ENCODE results near the gene LRP5.

The LRP5 gene

GRCh38 chr11:68361702-68362101, 49.3 kb downstream of the LRP5 start:
- H2BK120ac ChIP-seq (ENCODE audit: low read depth, low read length), result no peak overlapping the region
- no peak for DNase-seq
- H3K4me3 ChIP-seq (ENCODE audit: insufficient read depth in 1 of 2, low read depth in 1 of 2, low read length in 2 of 2), result no peak overlapping the region
- no peak overlapping the region for H4K8ac ChIP-seq (ENCODE audit: low read length)
- no peak overlapping the region for H4K91ac ChIP-seq (ENCODE audit: low read length)
- H2AK5ac ChIP-seq (ENCODE audit: low read length, severe bottlenecking), result no peak overlapping the region
- no peak overlapping the region for H2BK5ac ChIP-seq (ENCODE audit: low read depth, low read length, poor library complexity, severe bottlenecking)
- no peaks in the 10 kb centered on the region for H3K27me3 ChIP-seq (ENCODE audit: control insufficient read depth in 1 of 2, insufficient read depth in 1 of 2, low read length in 2 of 2)
- no peak overlapping the region for H3K27ac ChIP-seq (ENCODE audit: low read length, poor library complexity, severe bottlenecking)
- H3K9ac ChIP-seq (ENCODE audit: low read length), result no peak overlapping the region
- no peak overlapping the region for H3K18ac ChIP-seq (ENCODE audit: low read depth in 1 of 2, low read length in 2 of 2)
- no peak overlapping the region for H3K4ac ChIP-seq (ENCODE audit: low read depth in 1 of 2, low read length in 2 of 2)
- peaks cover 13 to 45% of the 10 kb centered on the region in 2 experiments for H3K36me3 ChIP-seq (ENCODE audit: control insufficient read depth in 1 of 2, insufficient read depth in 2 of 2, low read depth in 1 of 2, low read length in 2 of 2)
- H3K4me2 ChIP-seq (ENCODE audit: low read length, poor library complexity, severe bottlenecking), result no peak overlapping the region
- peaks cover 9% of the 10 kb centered on the region for H3K9me3 ChIP-seq (ENCODE audit: control insufficient read depth, low read length)
- H3K14ac ChIP-seq (ENCODE audit: low read length in 2 of 2), result no peak overlapping the region
- peaks cover 21% of the 10 kb centered on the region for H3K79me1 ChIP-seq (replicated peaks; ENCODE audit: low read length, poor library complexity, severe bottlenecking)
- H3K23ac ChIP-seq (ENCODE audit: low read length in 2 of 2), result no peak overlapping the region
- H2BK12ac ChIP-seq (ENCODE audit: low read length in 2 of 2), result no peak overlapping the region
- no peak overlapping the region for H2BK15ac ChIP-seq (ENCODE audit: low read depth, poor library complexity, severe bottlenecking)
- WGBS, result 97% methylated on average over 8 of the region's 8 CpGs
- H3K4me1 ChIP-seq (ENCODE audit: control insufficient read depth, insufficient read depth, low read depth, low read length), result peaks cover 12% of the 10 kb centered on the region
- no peak overlapping the region for H2AFZ ChIP-seq (ENCODE audit: low read depth, low read length)

GRCh38 chr11:68362801-68363379, 50.5 kb downstream of the LRP5 start:
- Histone ChIP-seq H3K27me3 (ENCODE audit: control insufficient read depth in 1 of 2, insufficient read depth in 1 of 2, low read length in 2 of 2) (no peaks in the 10 kb centered on the region), H3K79me1 (replicated peaks; ENCODE audit: low read length, poor library complexity, severe bottlenecking) (peaks cover 19% of the 10 kb centered on the region), H3K4me2 (ENCODE audit: low read length, poor library complexity, severe bottlenecking) (no peak overlapping the region), H3K23ac (ENCODE audit: low read length in 2 of 2) (no peak overlapping the region), H3K36me3 (ENCODE audit: control insufficient read depth in 1 of 2, insufficient read depth in 2 of 2, low read depth in 1 of 2, low read length in 2 of 2) (peaks cover 14 to 51% of the 10 kb centered on the region in 2 experiments), H2BK15ac (ENCODE audit: low read depth, poor library complexity, severe bottlenecking) (no peak overlapping the region), H4K91ac (ENCODE audit: low read length) (no peak overlapping the region), H2BK120ac (ENCODE audit: low read depth, low read length) (no peak overlapping the region), H3K27ac (ENCODE audit: low read length, poor library complexity, severe bottlenecking) (no peak overlapping the region), H3K18ac (ENCODE audit: low read depth in 1 of 2, low read length in 2 of 2) (no peak overlapping the region), H3K9ac (ENCODE audit: low read length) (no peak overlapping the region), H3K9me3 (ENCODE audit: control insufficient read depth, low read length) (peaks cover 9% of the 10 kb centered on the region), H2BK5ac (ENCODE audit: low read depth, low read length, poor library complexity, severe bottlenecking) (no peak overlapping the region), H3K4me3 (ENCODE audit: insufficient read depth in 1 of 2, low read depth in 1 of 2, low read length in 2 of 2) (no peak overlapping the region), H3K4ac (ENCODE audit: low read depth in 1 of 2, low read length in 2 of 2) (no peak overlapping the region), H2AFZ (ENCODE audit: low read depth, low read length) (no peak overlapping the region), H2AK5ac (ENCODE audit: low read length, severe bottlenecking) (no peak overlapping the region), H3K4me1 (ENCODE audit: control insufficient read depth, insufficient read depth, low read depth, low read length) (peaks cover 8% of the 10 kb centered on the region), H3K14ac (ENCODE audit: low read length in 2 of 2) (no peak overlapping the region), H4K8ac (ENCODE audit: low read length) (no peak overlapping the region), H2BK12ac (ENCODE audit: low read length in 2 of 2) (no peak overlapping the region)
- WGBS, result 97% methylated on average over 15 of the region's 15 CpGs
- no peak for DNase-seq

- H2BK5ac ChIP-seq (ENCODE audit: low read depth, low read length, poor library complexity, severe bottlenecking), result no peak overlapping the region
- peaks cover 16 to 53% of the 10 kb centered on the region in 2 experiments for H3K36me3 ChIP-seq (ENCODE audit: control insufficient read depth in 1 of 2, insufficient read depth in 2 of 2, low read depth in 1 of 2, low read length in 2 of 2)
- H3K4me3 ChIP-seq (ENCODE audit: insufficient read depth in 1 of 2, low read depth in 1 of 2, low read length in 2 of 2), result no peak overlapping the region
- WGBS, result over 99% methylated on average over 7 of the region's 20 CpGs
- peaks cover 3% of the 10 kb centered on the region for H3K4me1 ChIP-seq (ENCODE audit: control insufficient read depth, insufficient read depth, low read depth, low read length)
- no peak overlapping the region for H2BK120ac ChIP-seq (ENCODE audit: low read depth, low read length)
- H3K9me3 ChIP-seq (ENCODE audit: control insufficient read depth, low read length), result peaks cover 8% of the 10 kb centered on the region
- H3K4ac ChIP-seq (ENCODE audit: low read depth in 1 of 2, low read length in 2 of 2), result no peak overlapping the region
- H3K18ac ChIP-seq (ENCODE audit: low read depth in 1 of 2, low read length in 2 of 2), result no peak overlapping the region
- no peak overlapping the region for H3K27ac ChIP-seq (ENCODE audit: low read length, poor library complexity, severe bottlenecking)
- no peak overlapping the region for H3K14ac ChIP-seq (ENCODE audit: low read length in 2 of 2)
- H3K27me3 ChIP-seq (ENCODE audit: control insufficient read depth in 1 of 2, insufficient read depth in 1 of 2, low read length in 2 of 2), result no peaks in the 10 kb centered on the region
- H2AFZ ChIP-seq (ENCODE audit: low read depth, low read length), result no peak overlapping the region
- no peak overlapping the region for H2BK12ac ChIP-seq (ENCODE audit: low read length in 2 of 2)
- H2AK5ac ChIP-seq (ENCODE audit: low read length, severe bottlenecking), result no peak overlapping the region
- no peak overlapping the region for H4K91ac ChIP-seq (ENCODE audit: low read length)
- no peak for DNase-seq
- H3K23ac ChIP-seq (ENCODE audit: low read length in 2 of 2), result no peak overlapping the region
- peaks cover 23% of the 10 kb centered on the region for H3K79me1 ChIP-seq (replicated peaks; ENCODE audit: low read length, poor library complexity, severe bottlenecking)
- H4K8ac ChIP-seq (ENCODE audit: low read length), result no peak overlapping the region
- H3K4me2 ChIP-seq (ENCODE audit: low read length, poor library complexity, severe bottlenecking), result no peak overlapping the region
- H2BK15ac ChIP-seq (ENCODE audit: low read depth, poor library complexity, severe bottlenecking), result no peak overlapping the region
- H3K9ac ChIP-seq (ENCODE audit: low read length), result no peak overlapping the region
Observed at GRCh38 chr11:68363776-68364175, 51.4 kb downstream of the LRP5 start.

GRCh38 chr11:68364581-68364980, 52.2 kb downstream of the LRP5 start:
- Histone ChIP-seq H2BK120ac (ENCODE audit: low read depth, low read length) (no peak overlapping the region), H3K27me3 (ENCODE audit: control insufficient read depth in 1 of 2, insufficient read depth in 1 of 2, low read length in 2 of 2) (no peaks in the 10 kb centered on the region), H3K4me2 (ENCODE audit: low read length, poor library complexity, severe bottlenecking) (no peak overlapping the region), H3K4me3 (ENCODE audit: insufficient read depth in 1 of 2, low read depth in 1 of 2, low read length in 2 of 2) (no peak overlapping the region), H2BK5ac (ENCODE audit: low read depth, low read length, poor library complexity, severe bottlenecking) (no peak overlapping the region), H3K4ac (ENCODE audit: low read depth in 1 of 2, low read length in 2 of 2) (no peak overlapping the region), H2AFZ (ENCODE audit: low read depth, low read length) (no peak overlapping the region), H2BK12ac (ENCODE audit: low read length in 2 of 2) (no peak overlapping the region), H2AK5ac (ENCODE audit: low read length, severe bottlenecking) (no peak overlapping the region), H4K91ac (ENCODE audit: low read length) (no peak overlapping the region), H3K79me1 (replicated peaks; ENCODE audit: low read length, poor library complexity, severe bottlenecking) (peaks cover 23% of the 10 kb centered on the region), H4K8ac (ENCODE audit: low read length) (peak overlapping the region; percentile 22), H3K36me3 (ENCODE audit: control insufficient read depth in 1 of 2, insufficient read depth in 2 of 2, low read depth in 1 of 2, low read length in 2 of 2) (peaks cover 10 to 51% of the 10 kb centered on the region in 2 experiments), H3K9ac (ENCODE audit: low read length) (no peak overlapping the region), H3K14ac (ENCODE audit: low read length in 2 of 2) (no peak overlapping the region), H3K9me3 (ENCODE audit: control insufficient read depth, low read length) (peaks cover 4% of the 10 kb centered on the region), H2BK15ac (ENCODE audit: low read depth, poor library complexity, severe bottlenecking) (no peak overlapping the region), H3K4me1 (ENCODE audit: control insufficient read depth, insufficient read depth, low read depth, low read length) (peaks cover 2% of the 10 kb centered on the region), H3K23ac (ENCODE audit: low read length in 2 of 2) (no peak overlapping the region), H3K27ac (ENCODE audit: low read length, poor library complexity, severe bottlenecking) (no peak overlapping the region), H3K18ac (ENCODE audit: low read depth in 1 of 2, low read length in 2 of 2) (no peak overlapping the region)
- no peak for DNase-seq
- 96% methylated on average over 6 of the region's 6 CpGs for WGBS
